H1 (cell line): ENCODE measurements around the gene SLC7A9. TPM values are rescaled to one million over a fixed set of nuclear protein-coding genes. Genes with fewer than 3 reads are reported as not detected.

Experiments used
- CTCF ChIA-PET: fragments of 300-600 bp; sonication (Branson Sonifier 250); formaldehyde crosslinking; loops from one replicate; lab custom pipeline; 2021; ENCODE audit not compliant: partially characterized antibody; lab: Charles Lee
- POLR2A ChIA-PET: fragments of 300-600 bp; sonication (Branson Sonifier 250); formaldehyde crosslinking; loops from one replicate; lab custom pipeline; 2021; ENCODE audit warnings: inconsistent platforms; ENCODE audit not compliant: partially characterized antibody; lab: Charles Lee
- DNase-seq, 2 experiments: peaks; one replicate each; pipeline versions ENCODE4 v3.0.0 to v3.0.0-alpha.2; 2010 to 2022; ENCODE audit warnings: low spot score in 2 of 2, low read depth in 1 of 2, mixed read lengths in 1 of 2
- FAIRE-seq: peaks from 2 replicates; lab custom pipeline; 2011; peaks lifted over from hg19 to GRCh38; lab: Jason Lieb, UNC
- H2AFZ ChIP-seq: 2 replicates; pipeline ENCODE4 v1.8.1; 2012; ENCODE audit warnings: low read length, inconsistent platforms
- H2AK5ac ChIP-seq: 2 replicates; pipeline ENCODE4 v1.6.1; 2013; ENCODE audit warnings: low read depth, low read length
- H2BK120ac ChIP-seq: replicated peaks from 2 replicates; pipeline ENCODE3; 2013; ENCODE audit warnings: low read depth, low read length, inconsistent platforms
- H2BK12ac ChIP-seq: 2 replicates; pipeline ENCODE4 v1.6.1; 2013; ENCODE audit warnings: low read depth, low read length
- H2BK15ac ChIP-seq: 2 replicates; pipeline ENCODE4 v1.6.1; 2013; ENCODE audit warnings: low read length
- H2BK20ac ChIP-seq: 2 replicates; pipeline ENCODE4 v1.6.1; 2013; ENCODE audit warnings: low read length
- H2BK5ac ChIP-seq: 2 replicates; pipeline ENCODE4 v1.6.1; 2013; ENCODE audit warnings: low read depth, low read length
- H3K14ac ChIP-seq: 2 replicates; pipeline ENCODE4 v1.6.1; 2013; ENCODE audit warnings: inconsistent platforms; ENCODE audit not compliant: insufficient read length
- H3K18ac ChIP-seq: 2 replicates; pipeline ENCODE4 v1.6.1; 2013; ENCODE audit warnings: low read length; ENCODE audit errors: extremely low read depth
- H3K23ac ChIP-seq: 2 replicates; pipeline ENCODE4 v1.6.1; 2013; ENCODE audit warnings: inconsistent platforms; ENCODE audit not compliant: insufficient read length
- H3K23me2 ChIP-seq: 2 replicates; pipeline ENCODE4 v1.6.1; 2013; ENCODE audit warnings: low read depth, low read length
- H3K27ac ChIP-seq: 2 replicates; pipeline ENCODE4 v1.6.1; 2011; ENCODE audit warnings: low read depth, low read length, inconsistent platforms
- H3K27me3 ChIP-seq, 4 experiments: replicated peaks in 1 of 4; 1 replicate in 1 of 4; 2 replicates in 3 of 4; pipeline versions ENCODE4 v1.6.1 to v1.8.1; 2011 to 2013; ENCODE audit warnings: low read length in 3 of 4, mild to moderate bottlenecking in 3 of 4, inconsistent platforms in 2 of 4, mixed read lengths in 2 of 4, moderate library complexity in 1 of 4; ENCODE audit not compliant: control insufficient read depth in 3 of 4, insufficient read depth in 3 of 4; ENCODE audit errors: extremely low read depth in 1 of 4
- H3K36me3 ChIP-seq, 4 experiments: 2 replicates each; pipeline versions ENCODE4 v1.6.1 to v1.8.1; 2011 to 2013; ENCODE audit warnings: mild to moderate bottlenecking in 4 of 4, low read length in 3 of 4, moderate library complexity in 2 of 4, control low read depth in 1 of 4, inconsistent platforms in 1 of 4; ENCODE audit not compliant: insufficient read depth in 4 of 4, control insufficient read depth in 2 of 4
- H3K4ac ChIP-seq: replicated peaks from 2 replicates; pipeline ENCODE3; 2013; ENCODE audit warnings: low read length, low read depth, mixed read lengths, inconsistent platforms; ENCODE audit not compliant: insufficient read length
- H3K4me1 ChIP-seq, 4 experiments: replicated peaks in 1 of 4; 1 replicate in 1 of 4; 2 replicates in 3 of 4; pipeline versions ENCODE4 v1.6.1 to v1.8.1; 2011 to 2013; ENCODE audit warnings: low read length in 3 of 4, inconsistent platforms in 2 of 4, mixed read lengths in 1 of 4; ENCODE audit not compliant: insufficient read depth in 4 of 4, control insufficient read depth in 3 of 4
- H3K4me2 ChIP-seq, 2 experiments: 2 replicates each; pipeline versions ENCODE4 v1.6.1 to v1.8.1; 2011 to 2013; ENCODE audit warnings: low read depth in 2 of 2, low read length in 2 of 2, control low read depth in 1 of 2, inconsistent platforms in 1 of 2, mild to moderate bottlenecking in 1 of 2; ENCODE audit not compliant: insufficient read depth in 1 of 2
- H3K4me3 ChIP-seq, 4 experiments: fragments of 200-600, 300-600 bp in 1 of 4; sonication (generic), shearing (Covaris generic), sonication (Bioruptor Twin) in 1 of 4; 2 replicates each; pipeline versions ENCODE4 v1.5.1 to v1.8.1; 2011 to 2016; ENCODE audit warnings: low read length in 4 of 4, low read depth in 3 of 4, control low read depth in 2 of 4, inconsistent platforms in 2 of 4, mild to moderate bottlenecking in 2 of 4, mixed read lengths in 1 of 4, moderate library complexity in 1 of 4; ENCODE audit not compliant: insufficient read depth in 2 of 4; ENCODE audit errors: extremely low read depth in 1 of 4
- H3K56ac ChIP-seq: replicated peaks from 2 replicates; pipeline ENCODE3; 2013; ENCODE audit warnings: low read depth, mild to moderate bottlenecking, mixed read lengths, low read length, inconsistent platforms; ENCODE audit not compliant: insufficient read length
- H3K79me1 ChIP-seq: 2 replicates; pipeline ENCODE4 v1.6.1; 2013; ENCODE audit warnings: low read depth, low read length, control low read depth
- H3K79me2 ChIP-seq, 2 experiments: 2 replicates each; pipeline versions ENCODE4 v1.6.1 to v1.8.1; 2012 to 2013; ENCODE audit warnings: low read length in 2 of 2, mild to moderate bottlenecking in 2 of 2, inconsistent platforms in 1 of 2; ENCODE audit not compliant: insufficient read depth in 2 of 2, control insufficient read depth in 1 of 2
- H3K9ac ChIP-seq, 4 experiments: replicated peaks in 1 of 4; 1 replicate in 1 of 4; 2 replicates in 3 of 4; pipeline versions ENCODE4 v1.6.1 to v1.8.1; 2011 to 2013; ENCODE audit warnings: low read depth in 3 of 4, low read length in 3 of 4, control low read depth in 2 of 4, mild to moderate bottlenecking in 2 of 4, moderate library complexity in 2 of 4, inconsistent platforms in 1 of 4; ENCODE audit errors: extremely low read depth in 1 of 4
- H3K9me3 ChIP-seq, 2 experiments: 2 replicates each; pipeline versions ENCODE4 v1.6.1 to v1.8.1; 2012 to 2013; ENCODE audit warnings: mild to moderate bottlenecking in 2 of 2, moderate library complexity in 2 of 2, control low read depth in 1 of 2, inconsistent platforms in 1 of 2, low read depth in 1 of 2, low read length in 1 of 2, mixed read lengths in 1 of 2; ENCODE audit not compliant: insufficient read depth in 2 of 2
- H4K20me1 ChIP-seq, 2 experiments: replicated peaks in 1 of 2; 2 replicates each; pipeline versions ENCODE3 to v1.8.1; 2011 to 2013; ENCODE audit warnings: inconsistent platforms in 2 of 2, low read length in 2 of 2, mild to moderate bottlenecking in 1 of 2; ENCODE audit not compliant: insufficient read depth in 2 of 2, control insufficient read depth in 1 of 2
- H4K5ac ChIP-seq: 2 replicates; pipeline ENCODE4 v1.6.1; 2013; ENCODE audit warnings: low read length, low read depth, mixed read lengths, inconsistent platforms; ENCODE audit not compliant: insufficient read length
- H4K8ac ChIP-seq: 2 replicates; pipeline ENCODE4 v1.8.0; 2013; ENCODE audit warnings: mild to moderate bottlenecking, moderate library complexity, low read length, inconsistent platforms; ENCODE audit not compliant: insufficient read depth; ENCODE audit errors: extremely low read depth
- H4K91ac ChIP-seq: replicated peaks from 2 replicates; pipeline ENCODE3; 2013; ENCODE audit warnings: low read length, mixed read lengths, inconsistent platforms; ENCODE audit not compliant: insufficient read length
- ASH2L ChIP-seq: fragments of 200-600, 300-600 bp; sonication (generic); IDR thresholded peaks from one replicate; pipeline ENCODE4 v1.7.1; 2017; ENCODE audit warnings: low read length
- BACH1 ChIP-seq: IDR thresholded peaks from 2 replicates; pipeline ENCODE4 v1.6.1; 2012; ENCODE audit warnings: low read length, improper control_type of control experiment
- CBX8 ChIP-seq: fragments of 300-800, 300-1000 bp; sonication (generic); IDR thresholded peaks from 2 replicates; pipeline ENCODE4 v1.7.1; 2016; ENCODE audit warnings: low read depth, low read length, borderline replicate concordance
- FOSL1 ChIP-seq: IDR thresholded peaks from 2 replicates; pipeline ENCODE4 v1.6.1; 2011; ENCODE audit warnings: mild to moderate bottlenecking, low read depth, low read length, moderate library complexity; ENCODE audit not compliant: insufficient read depth
- WGBS, 2 experiments: shearing (Covaris generic) in 1 of 2; methylation state at CpG; one replicate each; pipeline versions ENCODE4 v1.1.6 to v1.1.7; 2013 to 2015; ENCODE audit warnings: low lambda C conversion rate in 2 of 2, mixed read lengths in 2 of 2, inconsistent platforms in 1 of 2, low coverage in 1 of 2, missing lambda C conversion rate in 1 of 2; ENCODE audit not compliant: insufficient replicate concordance in 2 of 2, insufficient coverage in 1 of 2, insufficient read length in 1 of 2; ENCODE audit errors: extremely low coverage in 1 of 2, missing lambda C conversion rate in 1 of 2; 5-methylcytosine and 5-hydroxymethylcytosine counted together
- polyA plus RNA-seq, 7 experiments: library from polyadenylated mRNA; depleted of rRNA in 3 of 7; stranded (reverse) in 5 of 7; unstranded in 2 of 7; fragments of >200 nt in 5 of 7; fragments of 200-250 nt in 2 of 7; gene quantifications; 1 replicate in 5 of 7; 2 replicates in 1 of 7; 4 replicates in 1 of 7; pipeline versions ENCODE4 v1.2.1 to v1.2.3, GENCODE V29; 2011 to 2013; ENCODE audit warnings: missing spikeins in 2 of 7, mixed read lengths in 2 of 7
- total RNA-seq: library from RNA; stranded (reverse); fragmentation: NEBNext Ultra II Directional; extraction: Animal tissue kit (Norgen Biotek cat#: 25700); gene quantifications from 2 replicates; pipeline ENCODE4 v1.2.1, GENCODE V29; 2021
- TF ChIP-seq, protein P1 (sequence below): IDR thresholded peaks from 2 replicates; pipeline ENCODE4 v1.6.1; 2012; ENCODE audit warnings: inconsistent platforms
- TF ChIP-seq, protein P2 (sequence below): IDR thresholded peaks from 2 replicates; pipeline ENCODE4 v1.6.1; 2011; ENCODE audit warnings: low read depth, mild to moderate bottlenecking, low read length; ENCODE audit not compliant: insufficient read depth

SLC7A9 gene
- total and polyA plus RNA-seq, 2 of the 8 experiments (the other 6 are each of a cell fraction or from before 2014, with no cell fraction given) = 0.15 TPM; not detected in 1

DNA sequence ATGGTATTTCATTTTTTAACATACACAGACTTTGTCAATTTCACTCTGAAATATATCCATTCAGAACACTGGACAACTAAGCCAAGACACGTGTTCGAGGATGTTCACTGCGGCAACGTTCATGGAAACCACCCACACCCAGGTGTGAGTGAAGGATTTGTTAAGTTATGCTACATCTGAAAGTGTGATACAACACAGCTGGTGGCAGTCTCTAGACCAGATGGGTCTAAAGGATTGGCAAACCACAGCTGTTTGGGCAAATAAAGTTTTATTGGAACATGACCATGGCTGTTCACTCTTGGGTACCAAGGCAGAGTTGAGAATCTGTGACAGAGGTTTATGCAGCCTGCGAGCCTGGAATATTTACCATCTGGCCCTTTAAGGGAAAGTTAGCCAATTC, 12.0 kb downstream of the SLC7A9 start:
- Histone ChIP-seq H3K9ac (no peak overlapping the region), H2BK5ac (no peak overlapping the region), H3K27ac (no peak overlapping the region), H3K4me2 (no peak overlapping the region), H3K56ac (no peak overlapping the region), H4K20me1 (no peaks in the 10 kb centered on the region), H3K18ac (no peak overlapping the region), H3K9me3 (no peaks in the 10 kb centered on the region), H3K36me3 (no peaks in the 10 kb centered on the region), H3K14ac (no peak overlapping the region), H3K79me1 (no peaks in the 10 kb centered on the region), H4K5ac (no peak overlapping the region), H2BK120ac (no peak overlapping the region), H3K4me1 (no peaks in the 10 kb centered on the region; a peak in 1 of 7 replicates), H2BK12ac (peak overlapping the region; percentile 50; the same call in 1 of the 2 replicates), H3K23ac (no peak overlapping the region), H4K91ac (no peak overlapping the region), H4K8ac (no peak overlapping the region), H3K4ac (no peak overlapping the region), H3K27me3 (no peaks in the 10 kb centered on the region), H2BK20ac (no peak overlapping the region), H3K79me2 (no peaks in the 10 kb centered on the region), H2AFZ (no peak overlapping the region), H3K23me2 (no peaks in the 10 kb centered on the region), H3K4me3 (no peak overlapping the region), H2AK5ac (no peak overlapping the region), H2BK15ac (no peak overlapping the region)
- 96% methylated on average over 5 of the region's 5 CpGs; no CpG with 5 or more reads in 1 of the 2 experiments for WGBS, 2 experiments
- FAIRE-seq (no peak), DNase-seq (no peak)
- TF ChIP-seq CBX8 (no peak), BACH1 (no peak), ASH2L (no peak), FOSL1 (no peak)
- TF ChIP-seq, protein P1, sequence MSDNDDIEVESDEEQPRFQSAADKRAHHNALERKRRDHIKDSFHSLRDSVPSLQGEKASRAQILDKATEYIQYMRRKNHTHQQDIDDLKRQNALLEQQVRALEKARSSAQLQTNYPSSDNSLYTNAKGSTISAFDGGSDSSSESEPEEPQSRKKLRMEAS = no peak
- TF ChIP-seq, protein P2, sequence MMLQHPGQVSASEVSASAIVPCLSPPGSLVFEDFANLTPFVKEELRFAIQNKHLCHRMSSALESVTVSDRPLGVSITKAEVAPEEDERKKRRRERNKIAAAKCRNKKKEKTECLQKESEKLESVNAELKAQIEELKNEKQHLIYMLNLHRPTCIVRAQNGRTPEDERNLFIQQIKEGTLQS = no peak
- CTCF ChIA-PET = no interaction called here
- POLR2A ChIA-PET = no interaction called here
